ENCODE results near the gene ASCC3.
"Not testable (repeated sequence)": the region's sequence is repeated elsewhere in the genome, so short reads cannot be mapped to it uniquely, and the experiment has no call there.

The ASCC3 gene

GRCh38 chr6:100664274-100665040 lies 216.7 kb downstream of the ASCC3 start:
- Histone ChIP-seq H3K27me3 (no peaks in the 10 kb centered on the region), H3K4me3 (no peak overlapping the region), H3K9me3 (no peaks in the 10 kb centered on the region), H3K27ac (no peak overlapping the region), H3K36me3 (no peaks in the 10 kb centered on the region), H3K4me1 (no peaks in the 10 kb centered on the region)
- DNase-seq: no peak
- intact Hi-C loops (cut with DNase I; ENCODE audit: low total_unique reads): loop anchor here (5.0 kb wide), 1 partner anchor 547 kb away; no protein-coding TSS in a partner anchor
- peak; percentile 51 to 62 for TF ChIP-seq CTCF (IDR thresholded peaks at IDR 0.05)

- no peak for TF ChIP-seq CTCF (IDR thresholded peaks at IDR 0.05)
- H3K27ac ChIP-seq: no peak overlapping the region
- no peak for DNase-seq
- no peaks in the 10 kb centered on the region for H3K27me3 ChIP-seq
- H3K36me3 ChIP-seq: no peaks in the 10 kb centered on the region
- intact Hi-C loops (cut with DNase I; ENCODE audit: low total_unique reads): loop anchor here (5.0 kb wide), 1 partner anchor 546 kb away; no protein-coding TSS in a partner anchor
- H3K4me1 ChIP-seq: no peaks in the 10 kb centered on the region
- no peaks in the 10 kb centered on the region for H3K9me3 ChIP-seq
- H3K4me3 ChIP-seq: no peak overlapping the region
Measured at GRCh38 chr6:100663219-100663863, 217.8 kb downstream of the ASCC3 start.

- no peak for TF ChIP-seq CTCF (IDR thresholded peaks at IDR 0.05)
- intact Hi-C loops (cut with DNase I; ENCODE audit: low total_unique reads): loop anchor here (5.0 kb wide), 1 partner anchor 545 kb away; no protein-coding TSS in a partner anchor
Measured at GRCh38 chr6:100662264-100662663, 218.9 kb downstream of the ASCC3 start.

GRCh38 chr6:100658486-100658885 lies 222.6 kb downstream of the ASCC3 start:
- Histone ChIP-seq H3K4me3 (no peak overlapping the region), H3K9me3 (no peaks in the 10 kb centered on the region), H3K36me3 (peaks cover 0 to 11% (median 11%) of the 10 kb centered on the region in 3 donors), H3K27me3 (no peaks in the 10 kb centered on the region), H3K4me1 (no peaks in the 10 kb centered on the region), H3K27ac (no peak overlapping the region)
- no peak for TF ChIP-seq CTCF (IDR thresholded peaks at IDR 0.05)
- DNase-seq: no peak
- intact Hi-C loops (cut with DNase I; ENCODE audit: low total_unique reads): no loop called here

More at GRCh38 chr6:100662264-100662663, 218.9 kb downstream of the ASCC3 start:
- Histone ChIP-seq H3K36me3 (no peaks in the 10 kb centered on the region), H3K27ac (no peak overlapping the region), H3K4me3 (no peak overlapping the region), H3K9me3 (no peaks in the 10 kb centered on the region), H3K4me1 (no peaks in the 10 kb centered on the region), H3K27me3 (no peaks in the 10 kb centered on the region)
- no peak for DNase-seq

- TF ChIP-seq CTCF (IDR thresholded peaks at IDR 0.05): no peak
- Histone ChIP-seq H3K27me3 (no peaks in the 10 kb centered on the region), H3K4me1 (no peaks in the 10 kb centered on the region), H3K4me3 (no peak overlapping the region), H3K9me3 (no peaks in the 10 kb centered on the region), H3K27ac (no peak overlapping the region), H3K36me3 (peaks cover 0 to 11% (median 11%) of the 10 kb centered on the region in 3 donors)
- intact Hi-C loops (cut with DNase I; ENCODE audit: low total_unique reads): no loop called here
- DNase-seq: no peak
Measured at GRCh38 chr6:100657678-100658330, 223.3 kb downstream of the ASCC3 start.

- H3K36me3 ChIP-seq: peaks cover 61 to 67% (median 66%) of the 10 kb centered on the region in 3 donors
- intact Hi-C loops (cut with DNase I; ENCODE audit: low total_unique reads); H3K27me3 ChIP-seq; H3K9me3 ChIP-seq; H3K27ac ChIP-seq; DNase-seq; H3K4me3 ChIP-seq; H3K4me1 ChIP-seq: not testable (repeated sequence)
Measured at GRCh38 chr6:100641147-100641546, 240.0 kb downstream of the ASCC3 start.

Measured in tibial artery (tissue), 4 donors.